Endothelial cell of umbilical vein (primary cell): Measurements from ENCODE around the gene ZMYND11.

Source experiments
- CTCF ChIP-seq, 2 donors: IDR thresholded peaks; 1 replicate in 1 of 2; 2 replicates in 1 of 2; pipeline ENCODE4 v1.5.1; 2011; ENCODE audit warnings: low read length in 2 of 2, mild to moderate bottlenecking in 2 of 2, moderate library complexity in 2 of 2, control low read depth in 1 of 2, inconsistent platforms in 1 of 2, low read depth in 1 of 2; ENCODE audit not compliant: insufficient read depth in 1 of 2; ENCODE audit errors: extremely low read depth in 1 of 2
- POLR2A ChIP-seq: IDR thresholded peaks from 2 replicates; pipeline ENCODE4 v1.6.1; 2012; ENCODE audit warnings: low read depth, mild to moderate bottlenecking, control low read depth, low read length

- no peak for TF ChIP-seq POLR2A
- TF ChIP-seq CTCF (IDR thresholded peaks at IDR 0.05; ENCODE audit: extremely low read depth in 1 of 2, insufficient read depth in 1 of 2, low read depth in 1 of 2, low read length in 2 of 2): no peak
These were observed 42.4 kb upstream of the ZMYND11 start for GRCh38 chr10:92846-93245.
